GM18867 (cell line): ENCODE data around the gene XYLT1.

Source experiments
- ATAC-seq: cut with Tn5 transposase; IDR thresholded peaks from one replicate; pipeline ENCODE4 v1.9.1; 2021; ENCODE audit warnings: mild to moderate bottlenecking, moderate library complexity; ENCODE audit not compliant: unreplicated experiment

Gene XYLT1

DNA sequence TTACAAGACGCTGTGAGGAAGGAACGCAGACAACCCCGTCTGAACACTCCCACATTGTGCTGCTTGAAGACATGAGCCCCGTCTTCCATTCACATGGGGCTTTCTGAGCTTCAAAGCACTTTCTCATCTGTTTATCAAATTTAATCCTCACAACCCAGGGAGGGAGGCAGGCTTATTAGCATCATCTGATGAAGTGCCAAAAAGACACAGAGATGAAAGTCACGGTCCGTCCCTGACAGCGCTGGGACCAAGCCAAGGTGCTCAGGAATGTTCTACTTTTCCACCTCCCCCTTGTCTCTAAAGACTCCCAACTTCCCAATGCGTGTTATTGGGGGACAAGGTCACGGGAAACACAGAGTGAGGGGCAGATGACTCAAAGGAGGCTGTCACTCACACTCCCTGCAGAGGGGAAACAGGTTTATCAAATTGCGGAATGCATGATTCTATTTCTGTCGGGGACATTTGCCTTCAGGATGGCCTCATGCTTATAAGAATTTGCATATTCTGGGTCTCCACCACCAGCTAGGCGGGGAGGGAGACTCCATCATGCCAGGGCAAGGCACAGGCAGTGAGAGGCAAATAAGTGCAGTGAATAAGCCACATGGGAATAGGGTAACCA is 10.7 kb downstream of the XYLT1 start:
- no peak for ATAC-seq

GRCh38 chr16:17457997-17458396 is 12.8 kb downstream of the XYLT1 start:
- ATAC-seq: no peak

DNA sequence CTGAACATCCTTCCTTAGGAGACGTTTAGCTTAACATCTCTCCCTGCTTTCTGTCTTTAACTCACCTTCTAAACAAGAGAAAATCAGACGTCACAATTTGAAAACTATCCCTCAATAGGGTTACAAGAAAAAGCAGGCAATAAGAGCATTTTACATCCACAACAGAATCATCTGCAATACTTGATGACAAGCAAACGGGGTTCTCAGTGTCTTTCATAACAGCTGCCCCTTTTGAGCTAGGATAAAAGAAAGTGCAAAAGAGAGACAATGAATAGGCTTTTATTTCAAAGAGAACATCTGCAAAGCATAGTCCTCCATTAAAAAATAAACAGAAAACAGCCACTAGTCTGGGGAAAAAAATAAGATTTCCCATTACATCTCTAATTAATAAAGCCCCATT is 13.2 kb downstream of the XYLT1 start:
- ATAC-seq: no peak

GRCh38 chr16:17454162-17454730 is 16.5 kb downstream of the XYLT1 start:
- ATAC-seq: no peak

DNA sequence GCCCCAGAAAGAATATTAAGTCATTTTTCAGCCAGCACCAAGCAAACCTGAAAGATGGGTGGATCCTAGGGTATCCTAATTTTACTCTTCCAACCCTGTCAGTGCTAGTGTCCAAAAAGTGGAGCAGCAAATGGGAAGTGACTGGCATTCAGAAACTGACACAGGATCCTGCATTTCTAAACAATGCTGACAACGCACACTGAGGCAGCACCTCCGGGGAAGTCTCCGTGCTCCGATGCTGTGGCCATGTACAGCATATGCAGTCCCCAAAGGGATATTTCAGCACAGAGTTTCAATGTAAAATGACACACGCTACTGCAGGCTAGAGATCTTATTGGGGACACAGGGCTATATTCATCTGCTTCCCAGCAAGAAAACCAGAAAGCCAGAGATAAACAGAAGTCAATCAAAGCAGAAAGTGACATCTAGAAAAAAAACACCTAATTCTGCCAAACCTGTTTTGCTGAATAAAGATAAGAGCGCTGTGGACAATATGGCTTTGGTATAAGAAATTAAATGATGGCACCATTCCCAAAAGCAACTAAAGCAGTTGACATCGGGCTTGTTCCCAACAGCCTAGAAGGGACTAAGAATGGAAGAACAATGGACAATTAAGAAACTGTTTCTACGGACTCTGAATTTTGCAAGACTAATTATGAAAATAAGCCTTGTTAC is 17.3 kb downstream of the XYLT1 start:
- no peak for ATAC-seq

- no peak for ATAC-seq
Observed at GRCh38 chr16:17452922-17453321, 17.8 kb downstream of the XYLT1 start.

DNA sequence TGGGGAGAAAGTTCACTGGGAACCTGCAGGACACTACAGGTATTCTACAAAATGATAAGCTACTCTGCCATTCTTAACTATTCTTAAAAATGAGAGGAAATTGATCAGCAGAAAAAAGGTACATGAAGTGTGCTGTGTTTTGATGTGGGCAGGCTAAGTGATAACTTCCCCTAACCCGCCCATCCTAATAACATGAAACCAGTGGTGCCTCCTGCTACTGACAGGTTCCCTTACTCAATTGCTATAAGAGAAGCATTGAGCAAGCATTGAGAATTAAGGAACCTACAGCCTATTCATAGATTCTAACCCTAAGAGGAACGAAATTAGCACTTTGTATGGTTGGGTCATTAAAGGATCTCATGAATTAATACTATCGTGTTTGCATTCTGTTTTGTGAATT is 18.9 kb downstream of the XYLT1 start:
- no peak for ATAC-seq

GRCh38 chr16:17450291-17450690 is 20.5 kb downstream of the XYLT1 start:
- no peak for ATAC-seq

GRCh38 chr16:17448640-17449638 is 21.8 kb downstream of the XYLT1 start:
- no peak for ATAC-seq

DNA sequence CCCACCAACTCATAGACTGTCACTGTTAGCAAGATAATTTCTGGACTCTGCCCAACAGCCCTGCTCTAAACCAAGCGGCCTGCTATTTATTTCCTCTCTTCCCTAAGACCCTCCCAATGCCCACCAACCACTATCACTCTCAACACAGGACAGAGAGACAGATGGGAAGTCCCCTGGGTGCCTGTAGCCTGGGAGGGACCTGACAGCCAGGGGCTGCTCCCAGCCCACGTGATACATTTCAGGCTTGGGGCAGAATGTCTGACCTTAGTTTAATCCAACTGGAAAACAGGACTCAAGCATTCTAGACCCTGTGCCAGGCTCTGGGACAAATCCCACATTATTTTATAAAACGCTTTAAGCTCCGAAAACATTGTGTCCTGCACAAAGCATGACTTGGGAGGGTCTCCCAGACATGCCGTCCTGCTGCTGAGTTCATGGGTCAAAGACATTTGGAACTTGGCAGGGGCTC is 23.6 kb downstream of the XYLT1 start:
- no peak for ATAC-seq

- ATAC-seq: no peak
Observed at GRCh38 chr16:17446661-17447060, 24.1 kb downstream of the XYLT1 start.

DNA sequence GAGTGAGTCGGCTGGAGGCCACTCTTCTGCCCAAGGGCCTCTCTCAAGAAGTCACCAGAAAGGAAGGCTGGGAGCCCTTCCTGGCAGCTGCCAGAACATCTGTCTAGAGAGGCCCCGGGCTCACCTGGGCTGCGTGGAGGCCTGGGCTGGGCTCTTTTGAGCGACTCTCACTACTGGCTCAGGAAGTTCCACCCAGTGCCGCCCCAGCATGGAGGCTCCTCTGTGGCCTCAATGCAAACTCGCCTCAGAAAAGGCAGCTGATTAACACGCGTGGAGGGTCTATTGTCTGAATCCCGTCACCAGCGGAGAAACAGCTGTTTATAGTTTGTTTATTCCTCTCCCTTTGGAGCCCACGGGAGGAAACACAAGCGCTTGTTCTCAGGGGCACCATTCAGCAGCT is 25.3 kb downstream of the XYLT1 start:
- ATAC-seq: no peak

DNA sequence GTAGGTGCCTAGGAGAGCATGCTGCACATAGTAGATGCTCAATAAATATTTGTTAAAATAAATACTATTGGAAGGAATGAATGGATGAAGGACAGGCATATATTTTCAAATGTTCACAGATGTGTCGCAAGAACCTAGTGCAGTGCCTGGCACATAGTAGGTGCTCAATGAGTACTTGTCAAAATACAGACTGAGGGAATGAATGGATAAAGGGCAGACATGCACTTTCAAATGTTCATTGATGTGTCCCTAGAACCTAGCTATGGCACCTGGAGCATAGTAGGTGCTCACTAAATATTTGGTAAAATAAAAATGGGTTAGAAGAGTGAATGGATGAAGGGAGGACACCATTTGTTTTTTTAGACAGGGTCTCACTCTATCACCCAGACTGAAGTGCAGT is 26.1 kb downstream of the XYLT1 start:
- ATAC-seq: no peak

- ATAC-seq: no peak
Observed at GRCh38 chr16:17440131-17440530, 30.6 kb downstream of the XYLT1 start.

- ATAC-seq: no peak
Observed at GRCh38 chr16:17439580-17439979, 31.2 kb downstream of the XYLT1 start.

- ATAC-seq: no peak
Observed at GRCh38 chr16:17437981-17438380, 32.8 kb downstream of the XYLT1 start.

DNA sequence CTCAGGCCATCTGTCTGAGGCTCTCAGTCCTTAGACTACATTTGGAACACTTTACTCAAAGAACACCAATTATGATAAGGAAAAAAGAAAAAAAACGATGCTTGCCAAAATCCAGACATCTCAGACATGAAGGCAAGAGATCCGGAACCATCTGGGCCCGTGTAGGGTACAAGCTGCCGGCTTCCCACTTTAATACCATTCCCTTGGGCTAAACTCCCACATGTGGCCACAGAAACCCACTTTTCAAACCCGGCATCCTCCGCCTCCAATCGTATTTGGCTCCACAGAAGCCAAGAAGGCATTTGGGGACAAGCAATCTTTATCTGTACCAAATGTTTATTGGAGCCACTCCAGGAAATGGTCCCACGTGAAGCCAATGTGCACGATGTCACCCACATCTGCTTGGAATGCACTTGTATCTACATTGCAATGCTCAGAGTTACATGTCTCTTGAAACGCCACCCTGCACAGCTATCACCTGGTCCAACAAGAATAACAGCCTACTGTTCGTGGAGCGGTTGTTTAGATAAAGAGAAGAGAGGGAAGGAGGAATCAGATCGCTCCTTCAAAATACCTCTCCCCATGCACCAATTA is 33.5 kb downstream of the XYLT1 start:
- ATAC-seq: no peak

- ATAC-seq: no peak
Observed at GRCh38 chr16:17435318-17435717, 35.4 kb downstream of the XYLT1 start.

DNA sequence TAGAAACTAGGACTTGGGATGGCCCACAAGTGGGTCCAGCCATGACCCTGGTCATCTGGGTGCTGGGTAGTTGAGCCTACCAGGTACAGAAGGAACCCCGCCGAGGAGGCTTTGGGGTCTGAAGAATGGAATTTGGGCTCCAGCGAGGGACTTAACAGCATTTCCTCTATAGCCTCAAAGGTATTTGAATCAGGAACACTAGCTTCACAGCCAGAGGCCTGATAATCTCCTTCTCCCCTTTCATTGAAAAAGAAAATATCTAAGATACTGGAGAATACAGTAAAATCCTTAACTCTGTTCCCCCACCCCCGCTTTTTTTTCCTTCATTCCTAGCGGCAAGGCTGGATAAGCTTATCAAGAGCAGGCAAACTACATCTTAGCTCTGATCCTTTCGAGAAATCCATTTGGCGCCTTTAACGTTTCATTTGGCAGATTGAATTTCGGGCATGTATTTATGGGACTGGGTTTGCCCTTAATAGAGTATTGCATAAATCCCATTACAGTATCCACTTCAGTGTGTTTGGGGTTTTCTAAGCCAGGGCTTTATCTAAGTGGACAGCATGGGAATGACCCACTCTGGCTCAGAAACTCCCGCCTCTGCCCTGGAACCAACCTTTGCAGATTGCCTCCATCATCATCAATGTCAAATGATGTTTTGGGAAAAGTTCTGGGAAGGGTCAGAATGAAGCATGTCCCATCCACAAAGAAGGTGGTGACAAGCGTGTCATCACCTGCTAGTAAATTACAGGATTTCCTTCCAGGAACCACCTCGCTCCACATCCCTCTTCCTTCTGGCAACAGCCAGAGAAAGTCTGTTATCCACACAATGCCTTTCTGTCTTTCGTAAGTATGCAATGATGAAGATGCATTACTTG is 36.9 kb downstream of the XYLT1 start:
- ATAC-seq: no peak
